Stromal cell of bone marrow (primary cell): ENCODE results near the gene CCDC12.
A peak's percentile ranks its signal among the peaks of the same experiment; 100 is the strongest.

Experiments used
- DNase-seq: peaks from one replicate; pipeline ENCODE4 v3.0.0-alpha.2; 2012; ENCODE audit warnings: low read depth

CCDC12 gene

GRCh38 chr3:46935989-46936558 is 40.5 kb downstream of the CCDC12 start:
- DNase-seq = no peak

GRCh38 chr3:46935168-46935858 is 41.2 kb downstream of the CCDC12 start:
- DNase-seq = peak; percentile 89

GRCh38 chr3:46934498-46935167 is 41.9 kb downstream of the CCDC12 start:
- peak; percentile 53 for DNase-seq

GRCh38 chr3:46934072-46934471 is 42.5 kb downstream of the CCDC12 start:
- no peak for DNase-seq

- no peak for DNase-seq
Measured at GRCh38 chr3:46933261-46933660, 43.3 kb downstream of the CCDC12 start.

- no peak for DNase-seq
Measured at GRCh38 chr3:46932455-46933225, 43.9 kb downstream of the CCDC12 start.

GRCh38 chr3:46931631-46932331 is 44.8 kb downstream of the CCDC12 start:
- DNase-seq = no peak

- no peak for DNase-seq
Measured at GRCh38 chr3:46930945-46931403, 45.6 kb downstream of the CCDC12 start.

- no peak for DNase-seq
Measured at GRCh38 chr3:46930166-46930944, 46.2 kb downstream of the CCDC12 start.

- no peak for DNase-seq
Measured at GRCh38 chr3:46929324-46929723, 47.2 kb downstream of the CCDC12 start.

GRCh38 chr3:46928282-46928681 is 48.3 kb downstream of the CCDC12 start:
- DNase-seq = no peak

- no peak for DNase-seq
Measured at GRCh38 chr3:46927718-46928073, 48.8 kb downstream of the CCDC12 start.

- DNase-seq = no peak
Measured at GRCh38 chr3:46926871-46927717, 49.5 kb downstream of the CCDC12 start.

- DNase-seq = no peak
Measured at GRCh38 chr3:46926447-46926846, 50.1 kb downstream of the CCDC12 start.

GRCh38 chr3:46926039-46926438 is 50.5 kb downstream of the CCDC12 start:
- DNase-seq = no peak

- no peak for DNase-seq
Measured at GRCh38 chr3:46925585-46925934, 51.0 kb downstream of the CCDC12 start.

- DNase-seq = no peak
Measured at GRCh38 chr3:46924921-46925584, 51.5 kb downstream of the CCDC12 start.

- DNase-seq = no peak
Measured at GRCh38 chr3:46923559-46924350, 52.8 kb downstream of the CCDC12 start.
